ENCODE measurements around the gene HTR2C. TPM values are rescaled to one million over a fixed set of nuclear protein-coding genes. Genes with fewer than 3 reads are reported as not detected.
A peak's percentile ranks its signal among the peaks of the same experiment; 100 is the strongest.

Gene HTR2C
- polyA plus RNA-seq, 2 of the 4 experiments (the other 2 are of a cell fraction), result not detected

DNA sequence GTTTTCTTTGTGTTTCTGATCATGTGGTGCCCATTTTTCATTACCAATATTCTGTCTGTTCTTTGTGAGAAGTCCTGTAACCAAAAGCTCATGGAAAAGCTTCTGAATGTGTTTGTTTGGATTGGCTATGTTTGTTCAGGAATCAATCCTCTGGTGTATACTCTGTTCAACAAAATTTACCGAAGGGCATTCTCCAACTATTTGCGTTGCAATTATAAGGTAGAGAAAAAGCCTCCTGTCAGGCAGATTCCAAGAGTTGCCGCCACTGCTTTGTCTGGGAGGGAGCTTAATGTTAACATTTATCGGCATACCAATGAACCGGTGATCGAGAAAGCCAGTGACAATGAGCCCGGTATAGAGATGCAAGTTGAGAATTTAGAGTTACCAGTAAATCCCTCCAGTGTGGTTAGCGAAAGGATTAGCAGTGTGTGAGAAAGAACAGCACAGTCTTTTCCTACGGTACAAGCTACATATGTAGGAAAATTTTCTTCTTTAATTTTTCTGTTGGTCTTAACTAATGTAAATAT is 323.2 kb downstream of the HTR2C start (continued):
- TF ChIP-seq TP53 (CRISPR knock-in tag; IDR thresholded peaks at IDR 0.05), result no peak
- TF ChIP-seq CHD4 (IDR thresholded peaks at IDR 0.05; ENCODE audit: borderline replicate concordance), result no peak
- no peak for TF ChIP-seq EHF (CRISPR knock-in tag; IDR thresholded peaks at IDR 0.05)
- TF ChIP-seq PHF8 (IDR thresholded peaks at IDR 0.05; ENCODE audit: borderline replicate concordance, low read depth), result no peak

DNA sequence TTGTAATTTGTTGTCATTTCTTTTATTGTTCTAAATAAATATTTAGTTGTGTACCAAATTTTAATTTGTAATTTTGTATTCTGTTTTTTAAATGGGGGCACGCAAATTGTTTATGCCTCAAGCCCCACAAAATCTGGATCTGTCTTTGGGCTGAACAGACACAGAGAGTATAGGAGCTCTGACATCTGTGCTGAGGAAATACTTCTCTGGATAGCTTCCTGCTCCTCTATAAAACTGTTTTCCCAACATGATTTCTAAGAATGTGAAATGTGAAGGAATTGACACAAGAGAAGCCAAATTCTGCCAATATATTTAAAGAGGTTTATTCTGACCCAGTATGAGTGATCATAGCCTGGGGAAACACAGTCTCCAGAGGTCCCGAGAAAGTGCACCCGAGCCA is 340.5 kb downstream of the HTR2C start:
- DNase-seq (ENCODE audit: low read depth in 1 of 2, low spot score in 1 of 2) (no peak), ATAC-seq (no peak), FAIRE-seq (no peak)
- Histone ChIP-seq H3K4me2 (no peak overlapping the region), H3K4me3 (no peak overlapping the region), H3K9me3 (no peaks in the 10 kb centered on the region), H3K4me1 (no peaks in the 10 kb centered on the region), H3K27ac (no peak overlapping the region)
- TF ChIP-seq TP53 (CRISPR knock-in tag; IDR thresholded peaks at IDR 0.05) (no peak), HDAC2 (IDR thresholded peaks at IDR 0.05) (no peak), NR3C1 (IDR thresholded peaks at IDR 0.05) (no peak), RAD21 (conservative IDR thresholded peaks at IDR 0.05 in 1 of 2, IDR thresholded peaks at IDR 0.05 in 1 of 2) (no peak), RCOR1 (IDR thresholded peaks at IDR 0.05; ENCODE audit: low read depth, low read length) (no peak), JUN (IDR thresholded peaks at IDR 0.05) (no peak), JUNB (IDR thresholded peaks at IDR 0.05) (no peak), HEYL (CRISPR knock-in tag; IDR thresholded peaks at IDR 0.05) (no peak), BHLHE40 (IDR thresholded peaks at IDR 0.05; ENCODE audit: low read depth, low read length) (no peak), KDM1A (IDR thresholded peaks at IDR 0.05; ENCODE audit: low read depth) (no peak), CBX8 (IDR thresholded peaks at IDR 0.05) (no peak), CEBPB (IDR thresholded peaks at IDR 0.05) (no peak), MAZ (IDR thresholded peaks at IDR 0.05; ENCODE audit: borderline replicate concordance, low read depth, low read length) (no peak), MAFK (IDR thresholded peaks at IDR 0.05; ENCODE audit: partially characterized antibody) (no peak), ESRRA (IDR thresholded peaks at IDR 0.05; ENCODE audit: borderline replicate concordance, low read length) (no peak), KDM5A (IDR thresholded peaks at IDR 0.05) (no peak)
- TF ChIP-seq, protein P1, sequence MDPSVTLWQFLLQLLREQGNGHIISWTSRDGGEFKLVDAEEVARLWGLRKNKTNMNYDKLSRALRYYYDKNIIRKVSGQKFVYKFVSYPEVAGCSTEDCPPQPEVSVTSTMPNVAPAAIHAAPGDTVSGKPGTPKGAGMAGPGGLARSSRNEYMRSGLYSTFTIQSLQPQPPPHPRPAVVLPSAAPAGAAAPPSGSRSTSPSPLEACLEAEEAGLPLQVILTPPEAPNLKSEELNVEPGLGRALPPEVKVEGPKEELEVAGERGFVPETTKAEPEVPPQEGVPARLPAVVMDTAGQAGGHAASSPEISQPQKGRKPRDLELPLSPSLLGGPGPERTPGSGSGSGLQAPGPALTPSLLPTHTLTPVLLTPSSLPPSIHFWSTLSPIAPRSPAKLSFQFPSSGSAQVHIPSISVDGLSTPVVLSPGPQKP (IDR thresholded peaks at IDR 0.05; ENCODE audit: low read depth, low read length), result no peak
- TF ChIP-seq, protein P2, sequence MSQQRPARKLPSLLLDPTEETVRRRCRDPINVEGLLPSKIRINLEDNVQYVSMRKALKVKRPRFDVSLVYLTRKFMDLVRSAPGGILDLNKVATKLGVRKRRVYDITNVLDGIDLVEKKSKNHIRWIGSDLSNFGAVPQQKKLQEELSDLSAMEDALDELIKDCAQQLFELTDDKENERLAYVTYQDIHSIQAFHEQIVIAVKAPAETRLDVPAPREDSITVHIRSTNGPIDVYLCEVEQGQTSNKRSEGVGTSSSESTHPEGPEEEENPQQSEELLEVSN (IDR thresholded peaks at IDR 0.05; ENCODE audit: borderline replicate concordance, low read depth), result no peak
- CTCF ChIA-PET, result no interaction called here
- POLR2A ChIA-PET, result no interaction called here
- 25% methylated on average over 3 of the region's 3 CpGs for WGBS (ENCODE audit: missing lambda C conversion rate)

DNA sequence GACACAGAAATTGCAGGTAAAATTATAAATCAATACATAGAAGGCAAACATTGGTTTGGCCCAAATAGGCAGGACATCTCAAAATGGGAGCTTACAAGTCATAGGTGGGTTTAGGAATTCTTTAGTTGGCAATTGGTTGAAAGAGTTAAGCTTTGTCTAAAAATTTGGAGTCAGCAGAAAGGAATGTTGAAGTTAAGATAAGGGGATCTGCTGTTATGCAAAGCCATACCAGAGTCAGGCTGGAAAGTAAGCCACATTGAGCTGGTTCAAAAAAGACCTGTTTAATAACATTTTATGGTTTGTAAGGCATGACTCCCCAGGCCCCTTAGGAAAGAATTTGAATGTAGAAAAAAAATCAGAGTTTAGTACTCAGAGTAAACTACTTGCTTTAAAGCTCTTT is 341.0 kb downstream of the HTR2C start:
- no peaks in the 10 kb centered on the region for H3K9me3 ChIP-seq
- no peak overlapping the region for H3K4me2 ChIP-seq
- H3K4me1 ChIP-seq, result no peaks in the 10 kb centered on the region
- ChIA-PET POLR2A (no interaction called here), CTCF (no interaction called here)
- H3K4me3 ChIP-seq, result no peak overlapping the region
- peak; percentile 56 for FAIRE-seq
- H3K27ac ChIP-seq, result no peak overlapping the region
- TF ChIP-seq RAD21 (conservative IDR thresholded peaks at IDR 0.05 in 1 of 2, IDR thresholded peaks at IDR 0.05 in 1 of 2) (no peak), BHLHE40 (IDR thresholded peaks at IDR 0.05; ENCODE audit: low read depth, low read length) (no peak), MYC (IDR thresholded peaks at IDR 0.05; ENCODE audit: borderline replicate concordance, low read length) (no peak)
- ATAC-seq, result no peak
- DNase-seq (ENCODE audit: low read depth in 1 of 2, low spot score in 1 of 2), result no peak

DNA sequence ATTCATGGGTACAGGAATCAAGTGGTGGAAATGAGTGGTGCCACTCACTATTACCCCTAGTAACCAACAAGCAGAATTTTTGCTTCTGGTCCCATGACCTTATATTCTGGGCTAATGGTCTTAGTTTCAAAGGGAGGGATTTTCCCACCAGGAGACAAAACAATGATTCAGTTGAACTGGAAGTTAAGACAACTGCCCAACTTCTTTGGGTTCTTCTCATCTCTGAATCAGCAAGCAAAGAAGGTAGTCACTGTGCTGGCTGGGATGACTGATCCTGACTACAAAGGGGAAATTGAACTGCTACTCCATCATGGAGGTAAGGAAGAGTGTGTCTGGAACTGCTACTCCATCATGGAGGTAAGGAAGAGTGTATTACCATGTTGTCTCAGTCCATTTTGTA is 346.3 kb downstream of the HTR2C start:
- TF ChIP-seq ZNF302 (CRISPR knock-in tag; IDR thresholded peaks at IDR 0.05), result no peak
- TF ChIP-seq HOXB5 (CRISPR knock-in tag; IDR thresholded peaks at IDR 0.05), result no peak
- TF ChIP-seq KDM5A (IDR thresholded peaks at IDR 0.05), result no peak
- TF ChIP-seq MYC (IDR thresholded peaks at IDR 0.05; ENCODE audit: borderline replicate concordance, low read length), result no peak
- no peak for TF ChIP-seq CHD4 (IDR thresholded peaks at IDR 0.05; ENCODE audit: borderline replicate concordance)
- TF ChIP-seq FOSB (CRISPR knock-in tag; IDR thresholded peaks at IDR 0.05), result no peak
- no peak for TF ChIP-seq ZSCAN20 (CRISPR knock-in tag; IDR thresholded peaks at IDR 0.05)
- no peak for TF ChIP-seq KDM1A (IDR thresholded peaks at IDR 0.05; ENCODE audit: low read depth)
- TF ChIP-seq, protein P3, sequence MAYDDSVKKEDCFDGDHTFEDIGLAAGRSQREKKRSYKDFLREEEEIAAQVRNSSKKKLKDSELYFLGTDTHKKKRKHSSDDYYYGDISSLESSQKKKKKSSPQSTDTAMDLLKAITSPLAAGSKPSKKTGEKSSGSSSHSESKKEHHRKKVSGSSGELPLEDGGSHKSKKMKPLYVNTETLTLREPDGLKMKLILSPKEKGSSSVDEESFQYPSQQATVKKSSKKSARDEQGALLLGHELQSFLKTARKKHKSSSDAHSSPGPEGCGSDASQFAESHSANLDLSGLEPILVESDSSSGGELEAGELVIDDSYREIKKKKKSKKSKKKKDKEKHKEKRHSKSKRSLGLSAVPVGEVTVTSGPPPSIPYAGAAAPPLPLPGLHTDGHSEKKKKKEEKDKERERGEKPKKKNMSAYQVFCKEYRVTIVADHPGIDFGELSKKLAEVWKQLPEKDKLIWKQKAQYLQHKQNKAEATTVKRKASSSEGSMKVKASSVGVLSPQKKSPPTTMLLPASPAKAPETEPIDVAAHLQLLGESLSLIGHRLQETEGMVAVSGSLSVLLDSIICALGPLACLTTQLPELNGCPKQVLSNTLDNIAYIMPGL (CRISPR knock-in tag; IDR thresholded peaks at IDR 0.05; ENCODE audit: borderline replicate concordance), result no peak
- no peak for TF ChIP-seq ESRRA (IDR thresholded peaks at IDR 0.05; ENCODE audit: borderline replicate concordance, low read length)
- Histone ChIP-seq H3K4me1 (no peaks in the 10 kb centered on the region), H3K4me2 (no peak overlapping the region), H3K4me3 (no peak overlapping the region), H3K9me3 (no peaks in the 10 kb centered on the region), H3K27ac (no peak overlapping the region)
- FAIRE-seq, result no peak
- no peak for ATAC-seq
- ChIA-PET POLR2A (no interaction called here), CTCF (no interaction called here)
- no peak for DNase-seq (ENCODE audit: low read depth in 1 of 2, low spot score in 1 of 2)

Data from A549 (cell line).